IPS-15b (cell line): Measurements from ENCODE around the gene SLC6A19.

ENCODE experiments used
- H3K27me3 ChIP-seq: one replicate; pipeline ENCODE4 v1.6.1; 2013; ENCODE audit warnings: low read length; ENCODE audit not compliant: control insufficient read depth, insufficient read depth
- H3K36me3 ChIP-seq: one replicate; pipeline ENCODE4 v1.6.1; 2013; ENCODE audit warnings: low read length; ENCODE audit not compliant: control insufficient read depth, insufficient read depth
- H3K4me1 ChIP-seq: one replicate; pipeline ENCODE4 v1.6.1; 2013; ENCODE audit warnings: mild to moderate bottlenecking, low read length; ENCODE audit not compliant: control insufficient read depth, insufficient read depth
- H3K4me3 ChIP-seq: one replicate; pipeline ENCODE4 v1.5.1; 2013; ENCODE audit warnings: low read depth, low read length
- H3K9ac ChIP-seq: one replicate; pipeline ENCODE4 v1.6.1; 2013; ENCODE audit warnings: low read depth, mild to moderate bottlenecking, low read length
- H3K9me3 ChIP-seq: one replicate; pipeline ENCODE4 v1.6.1; 2013; ENCODE audit warnings: mild to moderate bottlenecking, low read length; ENCODE audit not compliant: control insufficient read depth, insufficient read depth

SLC6A19 gene

DNA sequence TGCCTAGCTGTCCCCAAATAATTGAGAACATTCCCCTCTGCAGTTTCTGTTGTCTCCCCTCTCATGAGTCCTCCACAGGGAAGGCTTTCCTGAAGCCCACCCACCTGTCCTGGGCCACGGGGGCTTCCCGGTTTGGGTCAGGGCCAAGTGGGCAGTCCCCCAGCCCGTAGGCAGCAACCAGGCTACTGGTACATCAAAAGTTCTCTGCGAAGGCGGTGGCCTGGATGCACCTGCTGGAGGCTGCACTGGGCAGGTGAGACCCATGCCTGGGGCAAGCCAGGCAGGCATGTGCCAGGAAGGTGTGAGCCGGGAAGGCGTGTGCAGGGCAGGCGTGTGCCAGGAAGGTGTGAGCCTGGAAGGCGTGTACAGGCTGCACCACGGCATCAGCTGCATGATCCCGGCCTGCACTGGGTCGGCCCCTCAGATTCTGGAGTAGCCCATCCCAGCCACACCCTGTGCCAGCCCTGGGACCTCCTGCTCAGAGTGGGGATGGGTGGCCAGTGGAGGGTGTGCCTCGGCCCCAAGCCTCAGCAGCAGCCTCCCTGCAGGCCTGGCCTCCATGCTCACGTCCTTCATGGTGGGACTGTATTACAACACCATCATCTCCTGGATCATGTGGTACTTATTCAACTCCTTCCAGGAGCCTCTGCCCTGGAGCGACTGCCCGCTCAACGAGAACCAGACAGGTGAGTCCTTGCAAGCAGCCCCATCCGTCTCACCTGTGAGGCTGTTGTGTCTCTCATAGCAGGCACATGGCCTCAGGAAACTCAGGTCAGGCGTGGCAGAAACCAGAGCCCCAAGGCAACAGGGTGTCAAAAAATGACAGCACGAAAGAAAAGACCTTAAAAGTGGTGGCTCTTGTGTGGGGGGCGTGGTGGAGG, 8.7 kb downstream of the SLC6A19 start:
- no peak overlapping the region for H3K9ac ChIP-seq
- no peaks in the 10 kb centered on the region for H3K27me3 ChIP-seq
- H3K4me3 ChIP-seq: no peak overlapping the region
- H3K4me1 ChIP-seq: no peaks in the 10 kb centered on the region
- no peaks in the 10 kb centered on the region for H3K9me3 ChIP-seq
- no peaks in the 10 kb centered on the region for H3K36me3 ChIP-seq

DNA sequence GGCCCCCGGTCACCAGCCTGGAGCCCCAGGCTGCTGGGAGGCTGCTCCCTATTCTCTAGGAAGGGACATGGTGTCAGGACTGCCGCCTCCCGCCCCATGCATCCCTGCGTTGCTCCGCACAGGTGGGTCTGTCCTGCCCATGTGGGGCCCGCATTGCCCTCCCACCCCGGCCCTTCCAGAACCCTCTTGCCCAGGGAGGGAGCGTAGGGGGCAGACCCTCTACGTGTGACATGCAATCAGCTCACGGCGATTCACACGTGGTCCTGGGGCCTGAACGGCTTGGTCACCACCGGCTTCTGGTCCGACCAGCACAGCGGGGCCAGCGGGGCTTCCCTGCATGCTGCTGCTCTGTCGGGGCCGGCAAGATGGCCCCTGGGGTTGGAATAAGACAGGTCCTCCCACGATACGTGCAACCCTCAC, 9.4 kb downstream of the SLC6A19 start:
- H3K27me3 ChIP-seq: no peaks in the 10 kb centered on the region
- no peaks in the 10 kb centered on the region for H3K36me3 ChIP-seq
- no peaks in the 10 kb centered on the region for H3K9me3 ChIP-seq
- no peak overlapping the region for H3K9ac ChIP-seq
- H3K4me3 ChIP-seq: no peak overlapping the region
- H3K4me1 ChIP-seq: no peaks in the 10 kb centered on the region

DNA sequence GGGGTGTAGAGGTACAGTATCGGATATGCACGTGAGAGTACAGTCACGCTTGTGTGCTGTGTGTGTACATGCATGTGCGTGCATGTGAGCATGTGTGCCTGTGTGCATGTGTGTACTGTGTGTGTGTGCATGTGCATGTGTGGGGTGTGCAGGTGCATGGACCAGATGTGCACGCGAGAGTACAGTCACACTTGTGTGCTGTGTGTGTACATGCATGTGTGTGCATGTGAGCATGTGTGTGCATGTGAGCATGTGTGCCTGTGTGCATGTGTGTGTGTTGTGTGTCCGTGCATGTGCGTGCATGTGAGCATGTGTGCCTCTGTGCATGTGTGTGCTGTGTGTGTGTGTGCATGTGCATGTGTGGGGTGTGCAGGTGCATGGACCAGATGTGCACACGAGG, 10.3 kb downstream of the SLC6A19 start:
- H3K9ac ChIP-seq: no peak overlapping the region
- no peaks in the 10 kb centered on the region for H3K4me1 ChIP-seq
- H3K9me3 ChIP-seq: no peaks in the 10 kb centered on the region
- no peaks in the 10 kb centered on the region for H3K36me3 ChIP-seq
- H3K4me3 ChIP-seq: no peak overlapping the region
- no peaks in the 10 kb centered on the region for H3K27me3 ChIP-seq

DNA sequence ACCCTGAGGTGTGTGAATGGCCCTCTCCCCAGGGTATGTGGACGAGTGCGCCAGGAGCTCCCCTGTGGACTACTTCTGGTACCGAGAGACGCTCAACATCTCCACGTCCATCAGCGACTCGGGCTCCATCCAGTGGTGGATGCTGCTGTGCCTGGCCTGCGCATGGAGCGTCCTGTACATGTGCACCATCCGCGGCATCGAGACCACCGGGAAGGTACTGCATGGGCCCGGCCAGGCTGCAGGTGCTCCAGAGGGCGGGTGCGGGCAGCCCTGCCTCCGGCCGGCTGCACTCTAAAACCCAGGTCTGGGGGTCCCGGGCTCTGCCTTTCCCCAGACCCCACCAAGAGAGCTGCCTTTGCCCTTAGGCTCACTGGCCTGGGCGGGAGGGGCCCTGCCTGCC, 10.9 kb downstream of the SLC6A19 start:
- Histone ChIP-seq H3K9me3 (no peaks in the 10 kb centered on the region), H3K36me3 (no peaks in the 10 kb centered on the region), H3K9ac (no peak overlapping the region), H3K27me3 (no peaks in the 10 kb centered on the region), H3K4me3 (no peak overlapping the region), H3K4me1 (no peaks in the 10 kb centered on the region)

DNA sequence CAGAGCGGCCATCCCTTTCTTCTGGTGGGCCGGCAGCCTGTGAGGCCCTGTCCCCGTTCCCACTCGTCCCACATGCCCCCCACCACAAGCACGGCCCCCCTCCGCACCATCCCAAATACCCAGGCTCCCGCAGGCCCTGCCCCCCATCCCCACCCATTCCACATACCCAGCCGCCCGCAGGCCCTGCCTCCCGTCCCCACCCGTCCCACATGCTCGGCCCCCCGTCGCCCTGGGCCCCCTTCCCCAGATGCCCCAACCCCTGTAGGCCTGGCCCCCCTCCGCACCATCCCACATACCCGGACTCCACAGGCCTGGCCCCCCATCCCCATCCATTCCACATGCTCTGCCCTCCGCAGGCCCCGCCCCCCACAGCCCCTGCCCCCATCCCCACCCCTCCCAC, 11.5 kb downstream of the SLC6A19 start:
- Histone ChIP-seq H3K4me3 (no peak overlapping the region), H3K9ac (no peak overlapping the region), H3K27me3 (no peaks in the 10 kb centered on the region), H3K9me3 (no peaks in the 10 kb centered on the region), H3K4me1 (no peaks in the 10 kb centered on the region), H3K36me3 (no peaks in the 10 kb centered on the region)

DNA sequence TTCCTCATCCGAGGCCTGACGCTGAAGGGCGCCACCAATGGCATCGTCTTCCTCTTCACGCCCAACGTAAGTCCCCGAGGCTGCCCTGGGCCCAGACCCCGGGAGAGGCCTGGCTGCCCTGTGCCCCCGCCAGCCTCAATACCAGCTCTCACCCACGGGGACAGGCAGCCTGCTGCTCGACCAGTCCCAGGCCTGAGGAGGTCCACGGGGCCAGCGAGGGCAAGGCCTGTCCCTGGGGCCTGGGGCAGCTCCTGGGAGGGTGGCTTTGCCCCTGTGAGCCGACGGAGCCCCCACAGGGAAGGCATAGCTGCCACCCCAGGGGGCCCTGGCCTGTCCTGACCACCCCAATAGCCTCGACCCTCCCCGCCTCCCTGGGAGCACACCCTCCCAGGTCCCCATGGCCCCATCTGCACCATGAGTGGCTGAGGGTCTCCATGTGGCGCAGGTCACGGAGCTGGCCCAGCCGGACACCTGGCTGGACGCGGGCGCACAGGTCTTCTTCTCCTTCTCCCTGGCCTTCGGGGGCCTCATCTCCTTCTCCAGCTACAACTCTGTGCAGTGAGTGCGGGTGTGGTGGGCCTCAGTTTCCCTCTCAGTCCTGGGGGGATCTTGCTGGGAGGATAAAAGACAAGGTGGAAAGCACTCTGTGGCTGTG, 12.2 kb downstream of the SLC6A19 start:
- Histone ChIP-seq H3K4me3 (no peak overlapping the region), H3K9ac (no peak overlapping the region), H3K36me3 (no peaks in the 10 kb centered on the region), H3K27me3 (no peaks in the 10 kb centered on the region), H3K9me3 (no peaks in the 10 kb centered on the region), H3K4me1 (no peaks in the 10 kb centered on the region)

DNA sequence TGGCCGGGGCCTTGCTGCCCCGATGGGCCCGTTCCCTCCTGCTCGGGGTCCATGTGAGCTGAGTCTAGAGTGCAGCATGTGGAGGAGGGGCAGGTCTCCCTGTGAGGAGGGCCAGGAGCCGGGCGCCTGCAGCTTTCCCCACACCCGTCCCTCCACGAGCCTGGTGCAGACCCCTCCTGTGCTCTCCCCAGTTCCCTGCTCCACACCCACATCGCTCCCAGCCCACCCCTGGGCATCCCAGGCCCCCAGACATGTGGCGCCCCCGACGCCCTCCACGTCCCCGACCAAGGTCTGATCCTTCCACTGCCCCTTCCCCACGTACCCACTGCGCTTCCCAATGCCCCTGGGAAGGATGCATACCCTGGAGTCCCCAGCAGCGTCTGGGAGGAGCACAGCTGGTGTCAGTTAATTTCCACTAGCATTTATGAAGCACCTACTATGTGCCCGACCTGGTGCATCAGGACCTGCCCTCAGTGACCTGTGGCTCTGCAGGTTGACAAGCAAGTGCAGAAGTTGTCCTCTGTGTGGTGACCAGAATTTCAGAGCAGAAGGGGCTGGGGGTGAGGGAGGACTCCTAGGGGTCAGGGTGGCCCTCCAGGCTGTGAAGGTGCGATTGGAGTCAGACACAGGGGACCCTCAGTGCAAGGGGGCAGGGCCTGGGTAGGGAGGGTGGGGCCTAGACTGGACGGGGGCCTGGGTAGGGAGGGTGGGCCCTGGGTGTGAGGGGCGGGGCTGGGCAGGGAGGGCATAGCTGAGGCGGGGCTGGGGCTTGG, 13.0 kb downstream of the SLC6A19 start:
- no peaks in the 10 kb centered on the region for H3K9me3 ChIP-seq
- H3K27me3 ChIP-seq: no peaks in the 10 kb centered on the region
- no peaks in the 10 kb centered on the region for H3K36me3 ChIP-seq
- H3K4me1 ChIP-seq: no peaks in the 10 kb centered on the region
- H3K9ac ChIP-seq: no peak overlapping the region
- H3K4me3 ChIP-seq: no peak overlapping the region

DNA sequence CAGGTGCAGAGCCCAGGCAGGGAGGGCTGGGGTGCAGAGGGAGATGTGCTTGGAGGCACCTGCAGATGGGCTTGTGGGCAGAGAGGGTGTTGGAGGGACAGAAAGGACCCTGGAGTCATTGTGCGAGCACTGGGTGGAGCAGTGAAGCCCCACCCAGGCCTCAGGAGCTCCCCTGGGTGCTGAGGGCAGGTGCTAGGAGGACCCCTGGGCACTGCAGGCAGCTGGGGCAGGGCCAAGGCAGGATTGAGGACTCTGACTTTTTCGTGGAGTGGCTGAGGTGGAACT, 13.5 kb downstream of the SLC6A19 start:
- no peaks in the 10 kb centered on the region for H3K9me3 ChIP-seq
- H3K4me3 ChIP-seq: no peak overlapping the region

DNA sequence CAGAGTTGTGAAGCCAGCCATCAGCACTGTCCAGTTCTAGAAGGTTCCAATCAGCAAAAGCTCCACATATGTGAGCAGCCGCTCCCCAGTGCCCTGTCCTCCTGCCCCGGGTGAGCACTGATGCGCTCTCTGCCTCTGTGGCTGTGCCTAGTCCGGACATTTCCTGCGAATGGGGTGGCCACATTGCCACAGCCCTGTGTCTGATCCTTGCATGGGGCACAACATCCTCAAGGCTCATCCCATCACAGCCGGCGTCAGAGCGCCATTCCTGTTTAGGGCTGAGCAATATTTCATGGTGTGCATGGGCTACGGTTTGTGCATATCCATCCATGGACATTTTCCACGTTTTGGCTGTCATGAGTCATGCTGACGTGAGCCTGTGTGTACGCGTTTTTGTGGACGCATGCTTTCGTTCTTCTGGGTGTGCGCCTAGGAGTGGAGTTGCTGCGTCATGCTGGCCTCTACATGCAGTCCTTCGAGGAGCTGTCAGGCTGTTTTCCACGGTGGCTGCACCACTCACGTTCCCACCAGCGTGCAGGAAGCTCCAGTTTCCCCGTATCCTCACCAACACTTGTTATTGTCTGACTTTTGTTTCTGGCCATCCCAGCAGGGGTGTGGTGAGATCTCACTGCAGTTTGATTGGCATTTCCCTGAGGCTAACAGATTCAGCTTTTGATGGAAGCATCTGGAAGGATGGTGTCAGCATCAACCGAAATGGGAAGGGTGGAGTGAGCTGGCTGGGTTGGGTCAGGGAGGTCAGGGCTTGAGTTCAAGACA, 14.1 kb downstream of the SLC6A19 start:
- Histone ChIP-seq H3K36me3 (no peaks in the 10 kb centered on the region), H3K27me3 (no peaks in the 10 kb centered on the region), H3K4me1 (no peaks in the 10 kb centered on the region), H3K9ac (no peak overlapping the region), H3K4me3 (no peak overlapping the region), H3K9me3 (no peaks in the 10 kb centered on the region)

More for the DNA sequence above, 13.5 kb downstream of the SLC6A19 start:
- Histone ChIP-seq H3K27me3 (no peaks in the 10 kb centered on the region), H3K4me1 (no peaks in the 10 kb centered on the region), H3K36me3 (no peaks in the 10 kb centered on the region), H3K9ac (no peak overlapping the region)

DNA sequence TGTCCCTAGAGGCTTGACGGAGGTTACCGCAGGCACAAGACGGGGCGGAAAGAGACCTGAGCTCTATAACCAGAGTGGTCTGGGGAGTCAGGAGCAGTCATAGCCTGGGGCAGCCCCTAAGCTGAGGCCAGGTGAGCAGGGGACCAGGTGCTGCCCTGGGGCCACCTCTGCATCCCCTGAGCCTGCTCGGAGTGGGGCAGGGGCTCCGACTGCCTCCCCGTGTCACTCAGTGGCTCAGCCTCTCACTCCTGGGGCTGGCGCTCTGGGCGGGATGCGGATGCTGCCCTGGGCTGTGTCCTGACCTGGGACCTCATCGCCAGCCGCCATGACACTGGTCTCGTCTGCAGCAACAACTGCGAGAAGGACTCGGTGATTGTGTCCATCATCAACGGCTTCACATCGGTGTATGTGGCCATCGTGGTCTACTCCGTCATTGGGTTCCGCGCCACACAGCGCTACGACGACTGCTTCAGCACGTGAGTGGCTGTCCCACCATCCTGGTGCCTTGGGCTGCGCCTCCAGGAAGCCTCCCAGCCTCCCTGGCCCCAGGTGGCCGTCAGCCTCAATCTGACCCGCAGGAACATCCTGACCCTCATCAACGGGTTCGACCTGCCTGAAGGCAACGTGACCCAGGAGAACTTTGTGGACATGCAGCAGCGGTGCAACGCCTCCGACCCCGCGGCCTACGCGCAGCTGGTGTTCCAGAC, 15.0 kb downstream of the SLC6A19 start:
- Histone ChIP-seq H3K9me3 (no peaks in the 10 kb centered on the region), H3K9ac (no peak overlapping the region), H3K27me3 (no peaks in the 10 kb centered on the region), H3K4me1 (no peaks in the 10 kb centered on the region), H3K36me3 (no peaks in the 10 kb centered on the region), H3K4me3 (no peak overlapping the region)

DNA sequence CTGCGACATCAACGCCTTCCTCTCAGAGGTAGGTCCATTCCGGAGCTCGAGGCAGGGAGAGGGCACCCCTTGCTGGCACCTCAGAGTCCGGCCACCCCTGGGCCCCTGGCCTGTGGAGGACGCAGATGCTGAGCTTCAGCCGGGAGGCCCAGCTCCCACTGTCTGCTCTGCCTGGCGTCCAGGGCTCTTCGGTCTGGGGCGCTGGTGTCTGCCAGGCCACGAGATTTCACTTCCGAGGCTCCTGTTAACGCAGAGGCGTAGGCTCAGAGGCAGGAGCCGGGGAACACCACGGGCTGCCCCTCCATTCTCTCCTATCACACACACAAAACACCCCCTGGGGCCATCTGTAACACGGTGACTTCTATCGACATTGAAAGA, 15.5 kb downstream of the SLC6A19 start:
- Histone ChIP-seq H3K9ac (no peak overlapping the region), H3K4me1 (no peaks in the 10 kb centered on the region), H3K4me3 (no peak overlapping the region), H3K36me3 (no peaks in the 10 kb centered on the region), H3K9me3 (no peaks in the 10 kb centered on the region), H3K27me3 (no peaks in the 10 kb centered on the region)
